Measurements from ENCODE around the gene PARP9. TPM values are rescaled to one million over a fixed set of nuclear protein-coding genes. Genes with fewer than 3 reads are reported as not detected.

The PARP9 gene
- polyA plus RNA-seq, 4 donors, result 20.5 to 36.5 (median 25.2) TPM

Other genes starting within 250 kb of the PARP9 start
- 10 to 100 TPM in 1 of 4 donors, 1 to 10 TPM in 3; 1.8 to 10.8 (median 5.6) TPM for gene CSTA, start 239.1 kb downstream of the PARP9 start, polyA plus RNA-seq
- 10 to 100 TPM; 29.2 to 53.0 (median 45.8) TPM for gene MIX23, start 181.1 kb downstream of the PARP9 start, polyA plus RNA-seq
- 100 to 1,000 TPM in 1 of 4 donors, 10 to 100 TPM in 3; 63.5 to 105 (median 83.9) TPM for gene FAM162A, start 180.1 kb downstream of the PARP9 start, polyA plus RNA-seq
- gene WDR5B, start 148.2 kb downstream of the PARP9 start, polyA plus RNA-seq, result 1 to 10 TPM; 1.6 to 8.3 (median 2.7) TPM
- gene KPNA1, start 49.4 kb downstream of the PARP9 start, polyA plus RNA-seq, result 10 to 100 TPM; 10.5 to 33.0 (median 11.9) TPM
- gene DTX3L, start within 50 bp of the PARP9 start, polyA plus RNA-seq, result 10 to 100 TPM; 10.8 to 29.1 (median 18.6) TPM
- gene PARP15, start 13.3 kb upstream of the PARP9 start, polyA plus RNA-seq, result 1 to 10 TPM in 1 of 4 donors, under 1 TPM in 3; 0.22 to 1.1 (median 0.75) TPM
- gene PARP14, start 116.5 kb upstream of the PARP9 start, polyA plus RNA-seq, result 10 to 100 TPM; 15.9 to 27.3 (median 17.5) TPM
- 10 to 100 TPM in 2 of 4 donors, 1 to 10 TPM in 2; 4.5 to 19.5 (median 8.1) TPM for gene HSPBAP1, start 229.5 kb upstream of the PARP9 start, polyA plus RNA-seq
- 10 to 100 TPM in 1 of 4 donors, 1 to 10 TPM in 3; 1.8 to 27.5 (median 3.4) TPM for gene SLC49A4, start 230.8 kb upstream of the PARP9 start, polyA plus RNA-seq